ENCODE results near the gene SHC1.

Gene SHC1, protein sequence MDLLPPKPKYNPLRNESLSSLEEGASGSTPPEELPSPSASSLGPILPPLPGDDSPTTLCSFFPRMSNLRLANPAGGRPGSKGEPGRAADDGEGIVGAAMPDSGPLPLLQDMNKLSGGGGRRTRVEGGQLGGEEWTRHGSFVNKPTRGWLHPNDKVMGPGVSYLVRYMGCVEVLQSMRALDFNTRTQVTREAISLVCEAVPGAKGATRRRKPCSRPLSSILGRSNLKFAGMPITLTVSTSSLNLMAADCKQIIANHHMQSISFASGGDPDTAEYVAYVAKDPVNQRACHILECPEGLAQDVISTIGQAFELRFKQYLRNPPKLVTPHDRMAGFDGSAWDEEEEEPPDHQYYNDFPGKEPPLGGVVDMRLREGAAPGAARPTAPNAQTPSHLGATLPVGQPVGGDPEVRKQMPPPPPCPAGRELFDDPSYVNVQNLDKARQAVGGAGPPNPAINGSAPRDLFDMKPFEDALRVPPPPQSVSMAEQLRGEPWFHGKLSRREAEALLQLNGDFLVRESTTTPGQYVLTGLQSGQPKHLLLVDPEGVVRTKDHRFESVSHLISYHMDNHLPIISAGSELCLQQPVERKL

DNA sequence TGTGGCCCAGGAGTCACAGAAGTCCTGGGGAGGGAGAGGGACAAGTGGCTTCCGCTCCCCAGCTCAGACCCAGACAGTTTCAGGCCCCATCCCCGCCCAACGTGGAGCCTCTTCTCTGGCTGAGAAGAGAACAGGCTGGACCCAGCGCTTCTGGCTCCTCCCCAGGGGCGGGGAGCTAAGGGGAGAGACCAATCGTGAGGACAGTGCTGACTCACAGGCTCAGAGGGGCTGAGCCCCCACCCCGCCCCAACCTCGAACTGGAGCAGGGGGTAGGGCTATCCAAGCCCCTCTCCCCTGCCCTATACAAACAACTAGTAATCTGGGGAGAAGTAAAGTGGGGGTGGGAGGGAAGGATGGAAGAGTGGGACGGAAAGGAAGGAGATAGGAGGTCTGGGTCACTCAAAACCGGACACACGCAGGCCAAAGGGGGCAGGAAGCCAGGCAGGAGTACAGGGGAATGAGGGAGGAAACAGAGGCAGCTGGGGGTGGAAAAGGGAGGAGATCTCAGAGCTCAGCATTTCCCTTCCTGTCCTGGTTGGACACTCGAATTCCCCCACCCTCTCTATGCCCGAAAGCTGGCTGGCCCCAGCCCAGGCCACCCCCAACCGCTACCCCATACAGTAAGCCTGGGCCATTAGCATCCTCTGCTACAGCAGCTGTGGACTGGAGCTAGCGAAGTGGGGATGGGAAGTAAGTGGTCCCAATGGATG, at the start of gene SHC1:
Gene SHC1, minus strand, starts transcription at position 117 of the 710 bp plus-strand sequence. CDS start 221 bp downstream, outside the sequence.
- H3K4me3 ChIP-seq (ENCODE audit: control insufficient read depth, low read depth, low read length) = peak within 1 kb of the TSS; percentile 79
- TF ChIP-seq, protein P1, sequence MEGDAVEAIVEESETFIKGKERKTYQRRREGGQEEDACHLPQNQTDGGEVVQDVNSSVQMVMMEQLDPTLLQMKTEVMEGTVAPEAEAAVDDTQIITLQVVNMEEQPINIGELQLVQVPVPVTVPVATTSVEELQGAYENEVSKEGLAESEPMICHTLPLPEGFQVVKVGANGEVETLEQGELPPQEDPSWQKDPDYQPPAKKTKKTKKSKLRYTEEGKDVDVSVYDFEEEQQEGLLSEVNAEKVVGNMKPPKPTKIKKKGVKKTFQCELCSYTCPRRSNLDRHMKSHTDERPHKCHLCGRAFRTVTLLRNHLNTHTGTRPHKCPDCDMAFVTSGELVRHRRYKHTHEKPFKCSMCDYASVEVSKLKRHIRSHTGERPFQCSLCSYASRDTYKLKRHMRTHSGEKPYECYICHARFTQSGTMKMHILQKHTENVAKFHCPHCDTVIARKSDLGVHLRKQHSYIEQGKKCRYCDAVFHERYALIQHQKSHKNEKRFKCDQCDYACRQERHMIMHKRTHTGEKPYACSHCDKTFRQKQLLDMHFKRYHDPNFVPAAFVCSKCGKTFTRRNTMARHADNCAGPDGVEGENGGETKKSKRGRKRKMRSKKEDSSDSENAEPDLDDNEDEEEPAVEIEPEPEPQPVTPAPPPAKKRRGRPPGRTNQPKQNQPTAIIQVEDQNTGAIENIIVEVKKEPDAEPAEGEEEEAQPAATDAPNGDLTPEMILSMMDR (conservative IDR thresholded peaks at IDR 0.05; ENCODE audit: control insufficient read depth, insufficient read depth, low read depth, low read length) = no peak
- DNase-seq (ENCODE audit: low read depth) = peak; percentile 94

GRCh38 chr1:155019377-155020245, 49.1 kb upstream of the SHC1 start:
- no peak overlapping the region for H3K4me3 ChIP-seq (ENCODE audit: control insufficient read depth, low read depth, low read length)
- DNase-seq (ENCODE audit: low read depth) = no peak

GRCh38 chr1:155018617-155019348, 48.2 kb upstream of the SHC1 start:
- TF ChIP-seq, protein P1 (conservative IDR thresholded peaks at IDR 0.05; ENCODE audit: control insufficient read depth, insufficient read depth, low read depth, low read length) = no peak
- peak; percentile 35 for DNase-seq (ENCODE audit: low read depth)
- no peak overlapping the region for H3K4me3 ChIP-seq (ENCODE audit: control insufficient read depth, low read depth, low read length)

More at GRCh38 chr1:155019377-155020245, 49.1 kb upstream of the SHC1 start:
- TF ChIP-seq, protein P1 (conservative IDR thresholded peaks at IDR 0.05; ENCODE audit: control insufficient read depth, insufficient read depth, low read depth, low read length) = no peak

- TF ChIP-seq, protein P1 (conservative IDR thresholded peaks at IDR 0.05; ENCODE audit: control insufficient read depth, insufficient read depth, low read depth, low read length) = no peak
- no peak for DNase-seq (ENCODE audit: low read depth)
- H3K4me3 ChIP-seq (ENCODE audit: control insufficient read depth, low read depth, low read length) = peak overlapping the region; percentile 14
Measured at GRCh38 chr1:155017946-155018316, 47.4 kb upstream of the SHC1 start.

- peak overlapping the region; percentile 14 for H3K4me3 ChIP-seq (ENCODE audit: control insufficient read depth, low read depth, low read length)
- DNase-seq (ENCODE audit: low read depth) = peak; percentile 94
- TF ChIP-seq, protein P1 (conservative IDR thresholded peaks at IDR 0.05; ENCODE audit: control insufficient read depth, insufficient read depth, low read depth, low read length) = peak; percentile 75
Measured at GRCh38 chr1:155017041-155017945, 46.7 kb upstream of the SHC1 start.

Measured in fibroblast of mammary gland (primary cell).